ENCODE results near the gene RARS1. TPM values are rescaled to one million over a fixed set of nuclear protein-coding genes. Genes with fewer than 3 reads are reported as not detected.

Gene RARS1
- polyA plus RNA-seq, 3 donors, result 70.4 to 83.5 (median 82.8) TPM

DNA sequence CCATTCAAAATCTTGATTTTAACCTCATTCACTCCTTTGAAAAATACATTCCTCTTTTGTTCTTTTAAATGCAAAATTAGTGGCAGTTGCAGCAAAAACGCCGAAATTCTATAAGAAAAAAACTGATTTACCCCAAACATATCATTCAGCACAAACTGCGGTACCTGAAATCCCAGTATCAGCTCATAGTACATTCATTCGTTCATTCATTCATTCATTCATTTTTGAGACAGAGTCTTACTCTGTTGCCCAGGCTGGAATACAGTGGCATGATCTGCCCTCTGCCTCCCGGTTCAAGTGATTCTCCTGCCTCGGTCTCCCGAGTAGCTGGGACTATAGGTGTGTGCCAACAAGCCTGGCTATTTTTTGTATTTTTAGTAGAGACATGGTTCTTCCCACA lies 63.3 kb downstream of the RARS1 start:
- DNase-seq, result no peak

DNA sequence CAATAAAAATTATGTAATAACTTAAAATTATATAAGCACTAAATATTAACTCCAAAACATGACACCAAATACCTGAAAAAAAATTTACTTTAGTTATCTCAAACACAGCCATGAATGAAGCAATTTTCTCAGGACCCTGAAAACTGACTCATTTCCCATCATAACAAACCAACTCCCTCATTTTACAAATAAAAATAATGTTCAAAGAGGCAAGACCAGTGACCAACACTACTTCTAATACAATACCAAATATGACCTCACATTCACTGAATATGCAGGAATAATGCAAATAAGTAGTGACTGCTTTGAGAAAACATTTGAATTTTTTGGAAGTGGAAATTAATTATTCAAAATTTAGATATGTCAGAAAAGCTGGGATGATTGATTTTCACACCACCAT lies 64.4 kb downstream of the RARS1 start:
- no peak for DNase-seq

DNA sequence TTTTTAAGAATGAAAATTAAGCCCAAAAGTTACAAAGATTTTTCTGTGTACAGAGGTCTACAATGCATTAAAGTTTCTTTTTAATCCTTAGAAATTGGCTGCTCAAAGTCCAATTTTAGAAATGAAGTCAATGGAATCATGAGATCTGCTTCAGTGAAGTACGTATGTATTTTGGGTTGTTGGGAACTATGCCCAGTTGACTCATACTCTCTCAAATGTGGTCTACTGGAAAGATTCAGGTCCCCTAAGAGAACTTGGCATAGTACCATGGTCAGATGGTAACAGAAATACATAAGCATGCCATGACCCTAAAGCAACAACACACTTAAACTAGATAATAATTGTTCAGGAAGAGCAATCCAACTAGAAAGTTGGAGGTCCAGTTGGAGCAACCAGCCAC lies 65.9 kb downstream of the RARS1 start:
- DNase-seq, result no peak

DNA sequence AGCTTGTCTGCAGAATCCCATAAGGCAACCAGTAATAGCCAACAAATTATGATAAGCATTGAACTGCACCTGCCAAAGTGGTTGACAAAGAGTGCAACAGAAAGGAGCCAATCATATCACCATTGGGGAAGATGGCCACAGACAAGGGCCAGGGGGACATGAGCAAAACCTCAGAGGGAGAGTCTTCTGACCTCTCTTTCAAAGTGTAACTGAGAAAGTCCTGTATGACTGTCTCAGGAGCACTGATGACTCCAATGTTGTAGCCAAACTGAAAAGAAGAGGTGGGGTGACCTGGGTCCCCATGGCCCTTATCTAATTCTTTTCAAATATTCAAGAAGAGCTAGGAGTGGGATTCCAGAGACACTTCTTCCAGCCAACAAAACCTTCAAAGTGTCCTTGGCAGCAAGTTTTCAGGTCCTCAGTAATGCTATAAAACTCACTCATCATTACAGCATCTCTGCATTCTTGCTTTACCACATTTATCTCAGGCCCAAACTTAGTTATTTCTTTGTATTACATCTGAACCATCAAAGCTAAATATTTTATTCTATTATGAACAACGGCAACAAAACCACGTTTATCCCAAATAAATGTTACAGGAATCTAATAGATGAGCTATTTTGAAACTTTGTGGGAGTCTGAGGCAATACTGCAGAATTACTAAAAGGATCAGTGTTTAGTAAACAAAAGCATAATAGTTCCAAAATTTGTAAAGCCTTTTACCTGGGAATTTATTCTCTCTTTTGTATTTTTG lies 67.3 kb downstream of the RARS1 start:
- no peak for DNase-seq

DNA sequence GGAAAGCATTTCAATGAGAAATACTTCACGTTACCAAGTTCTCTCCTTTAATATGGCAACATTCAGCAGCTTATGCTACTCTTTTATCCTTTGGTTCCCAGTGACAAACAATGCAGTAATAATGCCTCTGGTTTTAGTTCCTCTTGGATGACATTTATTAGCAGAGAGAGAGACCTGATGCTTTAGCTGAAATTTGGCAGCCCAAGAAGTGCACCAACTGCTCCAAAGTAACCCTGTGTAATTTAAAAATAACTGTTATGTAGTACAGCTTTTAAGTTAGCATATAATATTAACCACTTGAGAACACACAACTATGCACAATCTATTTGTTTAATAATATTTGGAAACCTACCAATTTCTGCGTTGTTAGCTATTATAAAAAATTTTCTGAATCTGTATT lies 71.1 kb downstream of the RARS1 start:
- no peak for DNase-seq

DNA sequence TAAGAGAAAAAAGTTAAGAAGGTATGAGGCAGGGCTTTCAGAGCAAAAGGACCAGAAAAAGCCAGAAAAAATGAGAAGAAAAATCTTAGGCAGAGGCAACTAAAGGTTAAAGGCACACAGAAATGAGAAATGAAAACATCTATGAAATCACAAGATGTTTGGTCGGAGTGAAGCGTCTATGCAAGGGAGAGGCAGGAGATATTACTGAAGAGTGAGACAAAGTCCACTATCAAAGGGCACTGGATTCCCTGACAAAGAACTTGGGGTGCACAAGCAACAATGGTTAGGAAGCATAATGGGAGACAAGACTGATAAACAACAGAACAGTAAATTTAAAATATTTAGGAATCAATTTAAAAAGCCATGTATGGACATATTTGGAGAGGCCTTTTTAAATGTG lies 76.0 kb downstream of the RARS1 start:
- no peak for DNase-seq

DNA sequence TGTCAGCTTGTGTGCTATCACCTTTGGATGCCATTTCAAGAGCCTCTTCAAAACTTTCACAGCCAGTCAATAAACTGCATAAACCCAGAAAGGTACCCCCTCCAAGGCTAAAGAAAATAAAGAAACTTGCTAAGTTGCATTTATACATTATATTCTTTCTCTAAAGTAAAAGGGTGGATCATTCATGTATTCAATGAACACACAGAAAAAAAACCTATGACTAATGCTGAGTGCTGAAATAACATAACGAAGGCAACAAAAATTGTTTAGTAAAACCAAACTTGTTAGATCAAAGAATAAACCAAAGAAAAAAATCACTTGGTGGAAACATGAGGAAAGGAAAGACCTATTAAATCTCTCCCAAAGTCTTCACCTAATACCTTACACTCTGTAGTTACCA lies 77.7 kb downstream of the RARS1 start:
- no peak for DNase-seq

DNA sequence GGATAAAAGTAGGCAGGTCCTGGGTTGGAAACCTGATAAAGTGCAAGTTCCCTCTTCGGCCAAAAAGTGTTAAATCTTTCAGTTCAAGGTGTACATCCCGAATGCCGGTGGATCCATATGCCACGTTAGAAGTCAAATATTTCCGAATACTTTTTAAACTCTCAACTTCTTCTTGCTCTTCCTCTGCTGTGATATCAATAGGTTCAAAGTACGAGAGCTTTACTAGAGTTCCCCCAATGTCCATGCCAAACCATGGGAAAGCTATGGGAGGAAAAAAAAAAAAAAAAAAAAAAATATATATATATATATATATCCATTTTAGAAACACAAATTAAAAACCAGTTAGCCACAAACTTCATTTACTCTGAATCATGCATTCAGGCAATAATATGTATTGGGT lies 82.5 kb downstream of the RARS1 start:
- DNase-seq, result no peak

Other genes starting within 250 kb of the RARS1 start
- gene WWC1, start 194.8 kb upstream of the RARS1 start, polyA plus RNA-seq (ENCODE audit: insufficient read length in 3 of 3), result 10 to 100 TPM; 75.6 to 99.8 (median 77.3) TPM
- gene FBLL1, start 42.8 kb downstream of the RARS1 start, polyA plus RNA-seq (ENCODE audit: insufficient read length in 3 of 3), result 1 to 10 TPM in 1 of 3 donors, under 1 TPM in 2; 0.49 to 1.1 (median 0.90) TPM
- 10 to 100 TPM; 48.9 to 71.1 (median 65.4) TPM for gene PANK3, start 92.9 kb downstream of the RARS1 start, polyA plus RNA-seq (ENCODE audit: insufficient read length in 3 of 3)